ENCODE results near the gene RNF227. TPM values are rescaled to one million over a fixed set of nuclear protein-coding genes. Genes with fewer than 3 reads are reported as not detected.
A peak's percentile ranks its signal among the peaks of the same experiment; 100 is the strongest.

Gene RNF227
- total and polyA plus RNA-seq, 8 donors = 2.8 to 5.1 (median 3.2) TPM

- peak overlapping the region; percentile 88 to 97 for H3K27ac ChIP-seq
- peak in 3 of 4 donors; percentile 48 to 59 (median 56) for DNase-seq
- ATAC-seq = peak; percentile 1
- intact Hi-C loops (cut with DNase I) = no loop called here
- H3K36me3 ChIP-seq = peaks cover 0 to 10% of the 10 kb centered on the region in 2 donors
- H3K9me3 ChIP-seq = no peaks in the 10 kb centered on the region
- H3K4me3 ChIP-seq = peak overlapping the region; percentile 78 to 89
- no peaks in the 10 kb centered on the region for H3K27me3 ChIP-seq
- TF ChIP-seq CTCF (IDR thresholded peaks at IDR 0.05) = no peak
- peaks cover 24 to 74% of the 10 kb centered on the region in 2 donors for H3K4me1 ChIP-seq
Measured at GRCh38 chr17:7886227-7887037, 29.7 kb downstream of the RNF227 start.

- Histone ChIP-seq H3K9me3 (no peaks in the 10 kb centered on the region), H3K27ac (peak overlapping the region; percentile 88 to 97), H3K27me3 (no peaks in the 10 kb centered on the region), H3K4me1 (peaks cover 24 to 82% of the 10 kb centered on the region in 2 donors), H3K4me3 (peak overlapping the region; percentile 78 to 89), H3K36me3 (peaks cover 0 to 1% of the 10 kb centered on the region in 2 donors)
- DNase-seq (peak; percentile 74 to 87 (median 82)), ATAC-seq (peak; percentile 19)
- intact Hi-C loops (cut with DNase I) = no loop called here
- TF ChIP-seq CTCF (IDR thresholded peaks at IDR 0.05) = no peak
Measured at GRCh38 chr17:7885367-7886226, 30.5 kb downstream of the RNF227 start.

- no peak for ATAC-seq
- peak overlapping the region; percentile 78 to 89 for H3K4me3 ChIP-seq
- H3K9me3 ChIP-seq = no peaks in the 10 kb centered on the region
- TF ChIP-seq CTCF (IDR thresholded peaks at IDR 0.05) = no peak
- H3K4me1 ChIP-seq = peaks cover 24 to 84% of the 10 kb centered on the region in 2 donors
- no peaks in the 10 kb centered on the region for H3K27me3 ChIP-seq
- peak overlapping the region; percentile 88 to 97 for H3K27ac ChIP-seq
- DNase-seq = peak in 2 of 4 donors; percentile 16 to 80
- no peaks in the 10 kb centered on the region for H3K36me3 ChIP-seq
- intact Hi-C loops (cut with DNase I) = no loop called here
Measured at GRCh38 chr17:7884581-7885366, 31.3 kb downstream of the RNF227 start.

GRCh38 chr17:7883781-7884386, 32.2 kb downstream of the RNF227 start:
- H3K36me3 ChIP-seq = no peaks in the 10 kb centered on the region
- ATAC-seq (no peak), DNase-seq (peak in 2 of 4 donors; percentile 53 to 68)
- intact Hi-C loops (cut with DNase I) = no loop called here
- peak overlapping the region; percentile 55 to 65 for H3K27ac ChIP-seq
- H3K27me3 ChIP-seq = no peaks in the 10 kb centered on the region
- no peaks in the 10 kb centered on the region for H3K9me3 ChIP-seq
- no peak for TF ChIP-seq CTCF (IDR thresholded peaks at IDR 0.05)
- peak overlapping the region in 1 of 2 donors; percentile 89 for H3K4me3 ChIP-seq
- H3K4me1 ChIP-seq = peaks cover 15 to 76% of the 10 kb centered on the region in 2 donors

Data from left lung (tissue), 10 donors.